Mesendoderm (in vitro differentiated cells): Measurements from ENCODE around the gene DOK7.

Experiments used
- DNase-seq: peaks from one replicate; pipeline ENCODE4 v3.0.0; 2013
- H2AK5ac ChIP-seq: 2 replicates; pipeline ENCODE4 v1.6.1; 2013; ENCODE audit warnings: low read length, inconsistent platforms
- H2BK120ac ChIP-seq: 2 replicates; pipeline ENCODE4 v1.6.1; 2013; ENCODE audit warnings: low read depth, mild to moderate bottlenecking, low read length, moderate library complexity, mixed read lengths
- H2BK15ac ChIP-seq: replicated peaks from 2 replicates; pipeline ENCODE4 v1.6.1; 2013; ENCODE audit warnings: low read depth, mild to moderate bottlenecking, moderate library complexity
- H2BK5ac ChIP-seq: 2 replicates; pipeline ENCODE4 v1.6.1; 2013; ENCODE audit warnings: low read length, inconsistent platforms
- H3K18ac ChIP-seq: 2 replicates; pipeline ENCODE4 v1.6.1; 2013; ENCODE audit warnings: mild to moderate bottlenecking, low read length, mixed read lengths
- H3K23ac ChIP-seq: one replicate; pipeline ENCODE4 v1.6.1; 2013; ENCODE audit warnings: low read length
- H3K27ac ChIP-seq: 2 replicates; pipeline ENCODE4 v1.5.1; 2013; ENCODE audit warnings: low read depth, mild to moderate bottlenecking, inconsistent platforms, low read length, moderate library complexity
- H3K27me3 ChIP-seq: 2 replicates; pipeline ENCODE4 v1.6.1; 2013; ENCODE audit warnings: low read length, control low read depth, mild to moderate bottlenecking, inconsistent platforms; ENCODE audit not compliant: insufficient read depth, poor library complexity
- H3K36me3 ChIP-seq: 2 replicates; pipeline ENCODE4 v1.6.1; 2013; ENCODE audit warnings: low read length, inconsistent platforms; ENCODE audit not compliant: control insufficient read depth, insufficient read depth
- H3K4ac ChIP-seq: one replicate; pipeline ENCODE4 v1.6.1; 2013; ENCODE audit warnings: low read depth, mild to moderate bottlenecking, low read length, moderate library complexity
- H3K4me1 ChIP-seq: 2 replicates; pipeline ENCODE4 v1.6.1; 2013; ENCODE audit warnings: low read depth, low read length, inconsistent platforms; ENCODE audit not compliant: control insufficient read depth
- H3K4me2 ChIP-seq: 2 replicates; pipeline ENCODE4 v1.6.1; 2013; ENCODE audit warnings: low read length
- H3K4me3 ChIP-seq: 2 replicates; pipeline ENCODE4 v1.5.1; 2013; ENCODE audit warnings: mild to moderate bottlenecking, low read length
- H3K56ac ChIP-seq: one replicate; pipeline ENCODE4 v1.6.1; 2013; ENCODE audit warnings: low read length
- H3K79me1 ChIP-seq: 2 replicates; pipeline ENCODE4 v1.6.1; 2013; ENCODE audit warnings: low read length, inconsistent platforms
- H3K79me2 ChIP-seq: 2 replicates; pipeline ENCODE4 v1.6.1; 2013; ENCODE audit warnings: mild to moderate bottlenecking, low read length; ENCODE audit not compliant: control insufficient read depth, insufficient read depth
- H3K9ac ChIP-seq: 2 replicates; pipeline ENCODE4 v1.6.1; 2013; ENCODE audit warnings: low read length, inconsistent platforms
- H4K5ac ChIP-seq: one replicate; pipeline ENCODE4 v1.6.1; 2013; ENCODE audit warnings: low read length
- H4K8ac ChIP-seq: one replicate; pipeline ENCODE4 v1.6.1; 2013; ENCODE audit warnings: low read depth, mild to moderate bottlenecking, control low read depth, low read length, moderate library complexity
- WGBS: extraction: QIAGEN DNeasy Blood & Tissue Kit; methylation state at CpG from one replicate; pipeline ENCODE4 v1.1.7; 2013; ENCODE audit warnings: low lambda C conversion rate, missing lambda C conversion rate; ENCODE audit not compliant: insufficient coverage; ENCODE audit errors: extremely low coverage; 5-methylcytosine and 5-hydroxymethylcytosine counted together

The DOK7 gene

GRCh38 chr4:3435686-3435956, 27.5 kb upstream of the DOK7 start:
- H3K23ac ChIP-seq: no peak overlapping the region
- no peak overlapping the region for H3K18ac ChIP-seq
- H3K79me1 ChIP-seq: no peaks in the 10 kb centered on the region
- H3K79me2 ChIP-seq: no peaks in the 10 kb centered on the region
- H3K27ac ChIP-seq: no peak overlapping the region
- H3K4me2 ChIP-seq: no peak overlapping the region
- no peak overlapping the region for H3K56ac ChIP-seq
- DNase-seq: no peak
- no peak overlapping the region for H2BK120ac ChIP-seq
- no peaks in the 10 kb centered on the region for H3K27me3 ChIP-seq
- no peak overlapping the region for H3K9ac ChIP-seq
- H3K4ac ChIP-seq: no peak overlapping the region
- H3K4me1 ChIP-seq: no peaks in the 10 kb centered on the region
- no peak overlapping the region for H3K4me3 ChIP-seq
- no peaks in the 10 kb centered on the region for H3K36me3 ChIP-seq
- H2AK5ac ChIP-seq: no peak overlapping the region
- H4K5ac ChIP-seq: no peak overlapping the region
- H2BK5ac ChIP-seq: no peak overlapping the region
- no peak overlapping the region for H4K8ac ChIP-seq
- no CpG with 5 or more reads among the region's 4 CpGs for WGBS
- H2BK15ac ChIP-seq: no peak overlapping the region

GRCh38 chr4:3436048-3436797, 26.9 kb upstream of the DOK7 start:
- no peak for DNase-seq
- Histone ChIP-seq H3K23ac (no peak overlapping the region), H3K79me2 (no peaks in the 10 kb centered on the region), H3K18ac (no peak overlapping the region), H3K27ac (no peak overlapping the region), H3K56ac (no peak overlapping the region), H3K9ac (no peak overlapping the region), H2BK5ac (no peak overlapping the region), H3K4me3 (no peak overlapping the region), H3K36me3 (no peaks in the 10 kb centered on the region), H4K8ac (no peak overlapping the region), H3K4me2 (no peak overlapping the region), H3K4me1 (no peaks in the 10 kb centered on the region), H2BK120ac (no peak overlapping the region), H2AK5ac (no peak overlapping the region), H4K5ac (no peak overlapping the region), H3K4ac (no peak overlapping the region), H2BK15ac (no peak overlapping the region), H3K79me1 (no peaks in the 10 kb centered on the region), H3K27me3 (no peaks in the 10 kb centered on the region)
- no CpG with 5 or more reads among the region's 22 CpGs for WGBS

- no peak overlapping the region for H3K4me2 ChIP-seq
Measured at GRCh38 chr4:3436798-3437581, 26.1 kb upstream of the DOK7 start.

GRCh38 chr4:3437582-3437936, 25.5 kb upstream of the DOK7 start:
- Histone ChIP-seq H3K4me1 (no peaks in the 10 kb centered on the region), H3K23ac (no peak overlapping the region), H3K27me3 (no peaks in the 10 kb centered on the region), H3K79me2 (no peaks in the 10 kb centered on the region), H2BK5ac (no peak overlapping the region), H3K27ac (no peak overlapping the region), H4K5ac (no peak overlapping the region), H3K36me3 (no peaks in the 10 kb centered on the region), H3K18ac (no peak overlapping the region), H2BK15ac (no peak overlapping the region), H3K79me1 (no peaks in the 10 kb centered on the region), H3K4me2 (no peak overlapping the region), H3K4me3 (no peak overlapping the region), H3K9ac (no peak overlapping the region), H3K4ac (no peak overlapping the region), H2AK5ac (no peak overlapping the region), H4K8ac (no peak overlapping the region), H3K56ac (no peak overlapping the region), H2BK120ac (no peak overlapping the region)
- no peak for DNase-seq
- no CpG with 5 or more reads among the region's 9 CpGs for WGBS

More at GRCh38 chr4:3436798-3437581, 26.1 kb upstream of the DOK7 start:
- Histone ChIP-seq H4K8ac (no peak overlapping the region), H2BK120ac (no peak overlapping the region), H3K4ac (no peak overlapping the region), H3K56ac (no peak overlapping the region), H3K4me1 (no peaks in the 10 kb centered on the region), H3K9ac (no peak overlapping the region), H3K36me3 (no peaks in the 10 kb centered on the region), H3K18ac (no peak overlapping the region), H3K79me2 (no peaks in the 10 kb centered on the region), H2BK15ac (no peak overlapping the region), H2AK5ac (no peak overlapping the region), H3K4me3 (no peak overlapping the region), H3K79me1 (no peaks in the 10 kb centered on the region), H4K5ac (no peak overlapping the region), H3K23ac (no peak overlapping the region), H2BK5ac (no peak overlapping the region), H3K27ac (no peak overlapping the region), H3K27me3 (no peaks in the 10 kb centered on the region)
- WGBS: no CpG with 5 or more reads among the region's 19 CpGs
- DNase-seq: no peak

GRCh38 chr4:3437998-3438846, 24.9 kb upstream of the DOK7 start:
- Histone ChIP-seq H2BK15ac (no peak overlapping the region), H3K79me2 (no peaks in the 10 kb centered on the region), H3K4ac (no peak overlapping the region)

More at GRCh38 chr4:3437998-3438846, 24.9 kb upstream of the DOK7 start:
- H3K4me1 ChIP-seq: no peaks in the 10 kb centered on the region
- no peak overlapping the region for H3K18ac ChIP-seq
- H3K4me2 ChIP-seq: no peak overlapping the region
- no peak overlapping the region for H3K4me3 ChIP-seq
- no peak for DNase-seq
- H3K56ac ChIP-seq: no peak overlapping the region
- WGBS: no CpG with 5 or more reads among the region's 28 CpGs
- H3K36me3 ChIP-seq: no peaks in the 10 kb centered on the region
- H3K27me3 ChIP-seq: no peaks in the 10 kb centered on the region
- H2AK5ac ChIP-seq: no peak overlapping the region
- H4K5ac ChIP-seq: no peak overlapping the region
- H3K79me1 ChIP-seq: no peaks in the 10 kb centered on the region
- no peak overlapping the region for H3K27ac ChIP-seq
- no peak overlapping the region for H3K23ac ChIP-seq
- H2BK120ac ChIP-seq: no peak overlapping the region
- no peak overlapping the region for H2BK5ac ChIP-seq
- H4K8ac ChIP-seq: no peak overlapping the region
- H3K9ac ChIP-seq: no peak overlapping the region
